HUES64 (cell line): ENCODE results near the gene SMYD5.
A peak's percentile ranks its signal among the peaks of the same experiment; 100 is the strongest.

ENCODE experiments used
- H3K27ac ChIP-seq: 2 replicates; pipeline ENCODE4 v1.7.0; 2013; ENCODE audit warnings: low read depth, low read length, inconsistent platforms
- H3K27me3 ChIP-seq: 2 replicates; pipeline ENCODE4 v1.6.1; 2013; ENCODE audit warnings: mild to moderate bottlenecking, low read length; ENCODE audit not compliant: insufficient read depth
- H3K36me3 ChIP-seq: 2 replicates; pipeline ENCODE4 v1.6.1; 2013; ENCODE audit warnings: mild to moderate bottlenecking, low read length; ENCODE audit not compliant: insufficient read depth
- H3K4me1 ChIP-seq: 2 replicates; pipeline ENCODE4 v1.6.1; 2013; ENCODE audit warnings: mild to moderate bottlenecking, low read length, moderate library complexity; ENCODE audit not compliant: insufficient read depth
- H3K4me3 ChIP-seq: 2 replicates; pipeline ENCODE4 v1.5.1; 2013; ENCODE audit warnings: mild to moderate bottlenecking, low read length, moderate library complexity
- H3K9ac ChIP-seq: 2 replicates; pipeline ENCODE4 v1.6.1; 2013; ENCODE audit warnings: mild to moderate bottlenecking, low read depth, low read length
- H3K9me3 ChIP-seq: 2 replicates; pipeline ENCODE4 v1.6.1; 2013; ENCODE audit warnings: low read depth, low read length; ENCODE audit not compliant: insufficient read depth
- WGBS: fragments of 150-250, 120-280 bp; methylation state at CpG from one replicate; pipeline ENCODE4 v1.1.7; 2013; ENCODE audit warnings: missing lambda C conversion rate; 5-methylcytosine and 5-hydroxymethylcytosine counted together

Gene SMYD5

DNA sequence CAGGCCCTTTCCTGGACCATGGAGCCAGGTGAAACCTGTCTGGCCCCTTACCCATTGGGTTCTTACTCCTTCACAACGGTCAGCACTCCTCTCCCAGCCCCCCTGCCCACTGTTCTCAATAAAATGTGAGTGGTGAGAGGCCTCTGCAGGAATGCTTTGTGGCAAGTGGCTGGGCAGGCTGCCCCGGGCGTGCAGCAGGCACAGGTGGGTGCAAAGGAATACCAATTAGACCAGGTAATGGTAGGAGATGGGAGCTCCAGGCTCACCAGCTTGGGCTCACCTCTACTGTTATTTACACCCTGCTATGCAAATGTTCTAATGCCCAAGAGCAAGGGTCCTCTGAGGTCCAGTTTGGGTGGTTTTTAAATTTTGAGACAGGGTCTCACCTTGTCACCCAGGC, 13.0 kb downstream of the SMYD5 start:
- 61% methylated on average over 2 of the region's 3 CpGs for WGBS
- no peaks in the 10 kb centered on the region for H3K4me1 ChIP-seq
- H3K36me3 ChIP-seq = peaks cover 40% of the 10 kb centered on the region
- H3K27ac ChIP-seq = no peak overlapping the region
- H3K4me3 ChIP-seq = no peak overlapping the region
- no peaks in the 10 kb centered on the region for H3K27me3 ChIP-seq
- H3K9me3 ChIP-seq = no peaks in the 10 kb centered on the region
- H3K9ac ChIP-seq = no peak overlapping the region

DNA sequence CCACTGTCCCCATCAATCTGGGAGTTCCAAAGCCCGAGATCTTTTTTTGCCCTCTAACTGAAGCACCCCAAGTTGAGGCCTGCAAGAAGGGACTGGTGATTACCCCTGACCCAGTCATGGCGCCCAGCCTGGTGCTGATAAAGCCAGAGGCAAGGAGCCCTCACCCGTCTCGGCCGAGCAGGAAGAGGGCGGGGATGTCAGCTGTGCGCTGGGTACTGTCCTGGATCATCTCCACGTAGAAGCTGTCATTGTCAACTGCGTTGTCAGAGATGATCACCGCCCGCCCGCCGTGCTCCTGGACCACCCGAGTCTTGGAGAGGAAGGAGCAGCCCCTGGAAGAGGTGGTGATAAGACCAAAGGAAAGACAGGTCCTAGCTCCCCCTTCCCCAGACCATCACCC, 14.6 kb downstream of the SMYD5 start:
- H3K9ac ChIP-seq = no peak overlapping the region
- no peaks in the 10 kb centered on the region for H3K4me1 ChIP-seq
- H3K36me3 ChIP-seq = peaks cover 24% of the 10 kb centered on the region
- no peaks in the 10 kb centered on the region for H3K9me3 ChIP-seq
- H3K27me3 ChIP-seq = no peaks in the 10 kb centered on the region
- no peak overlapping the region for H3K4me3 ChIP-seq
- no peak overlapping the region for H3K27ac ChIP-seq
- WGBS = 91% methylated on average over 14 of the region's 14 CpGs

DNA sequence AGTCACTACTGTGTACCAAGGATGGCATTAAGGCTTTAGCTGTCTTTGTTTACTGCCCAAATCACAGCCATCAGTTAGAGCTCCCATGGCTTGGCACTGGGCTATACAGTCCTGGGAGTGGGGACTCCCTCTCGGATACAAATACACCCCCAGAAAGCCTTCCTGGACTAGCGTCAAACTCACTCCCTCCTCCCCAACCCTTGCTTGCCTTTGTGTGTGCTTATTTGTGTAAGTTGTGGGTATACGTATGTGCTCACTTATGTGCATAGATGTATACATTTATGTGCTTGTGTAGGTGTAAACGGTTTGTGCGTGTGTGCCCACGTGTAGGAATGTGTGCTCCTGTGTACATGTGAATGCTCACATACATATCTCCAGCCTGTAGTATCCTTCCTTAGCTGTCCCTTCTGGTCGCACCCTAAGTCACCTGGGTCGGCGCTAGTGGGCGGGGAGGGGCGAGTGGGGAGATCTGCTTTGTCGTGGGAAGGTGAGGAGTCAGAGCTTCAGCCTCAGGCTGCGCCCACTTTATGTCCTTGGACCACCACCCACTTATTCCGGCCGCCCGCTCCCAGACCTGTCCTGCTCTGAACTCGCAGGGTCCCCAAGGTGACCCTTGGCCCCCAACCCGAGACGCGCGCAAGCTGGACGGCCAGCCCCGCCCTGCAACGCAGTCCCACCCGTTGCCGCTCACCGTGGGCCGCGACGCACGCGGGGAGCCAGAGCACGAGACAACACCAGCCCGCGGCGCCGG, 18.5 kb downstream of the SMYD5 start:
- Histone ChIP-seq H3K4me3 (peak overlapping the region; percentile 98), H3K9me3 (no peaks in the 10 kb centered on the region), H3K9ac (no peak overlapping the region), H3K27me3 (no peaks in the 10 kb centered on the region), H3K36me3 (peaks cover 11% of the 10 kb centered on the region; the same call in 1 of the 2 replicates), H3K27ac (no peak overlapping the region), H3K4me1 (peaks cover 9% of the 10 kb centered on the region)
- 6% methylated on average over 28 of the region's 37 CpGs for WGBS

DNA sequence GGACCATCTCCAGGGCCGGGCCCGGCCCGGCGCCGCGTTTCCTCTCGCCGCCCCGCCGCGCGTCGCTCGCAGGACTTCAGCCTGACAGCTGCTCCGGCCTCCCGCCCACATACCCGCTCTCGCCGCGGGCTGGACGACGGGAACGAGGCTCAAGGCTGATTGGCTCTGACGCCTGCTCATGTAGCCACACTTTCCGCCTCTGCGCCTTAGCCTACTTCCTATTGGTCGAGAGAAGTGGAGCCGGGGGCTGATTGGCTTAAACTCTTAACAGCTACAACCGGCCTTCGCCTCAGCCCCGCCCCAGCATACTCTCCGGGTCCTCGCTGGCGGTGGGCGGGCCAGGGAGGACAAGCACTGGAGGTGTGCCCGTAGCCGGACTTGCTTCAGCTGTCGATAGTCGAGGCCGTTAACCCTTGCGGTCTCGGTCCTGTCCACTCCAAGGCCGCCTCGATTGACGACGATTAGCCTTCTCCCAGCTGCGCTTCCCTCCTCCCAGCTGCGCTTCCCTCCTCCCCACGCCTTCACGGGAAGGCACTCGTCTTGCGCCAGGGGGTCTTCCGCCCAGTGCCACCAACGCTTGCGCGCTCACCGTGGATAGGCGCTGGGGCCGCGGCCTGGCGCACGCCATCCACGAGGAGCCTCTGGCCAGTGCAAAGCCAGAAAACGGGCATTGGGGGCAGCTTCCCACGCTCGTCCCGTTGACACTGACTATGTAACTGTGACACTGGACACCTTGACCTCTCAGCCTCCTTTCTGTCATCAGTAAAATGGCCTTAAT, 19.3 kb downstream of the SMYD5 start, which contains the start of gene PRADC1:
Gene PRADC1, minus strand, starts transcription at position 86 of the 778 bp plus-strand sequence. Its CDS starts 79 bp downstream, at position 7.
- Histone ChIP-seq H3K4me1 (peaks cover 17% of the 10 kb centered on the region), H3K27ac (peak within 1 kb of the TSS; percentile 92; the same call in 1 of the 2 replicates), H3K4me3 (peak within 1 kb of the TSS; percentile 98), H3K36me3 (peaks cover 12% of the 10 kb centered on the region), H3K9me3 (no peaks in the 10 kb centered on the region), H3K9ac (peak within 1 kb of the TSS; percentile 98), H3K27me3 (no peaks in the 10 kb centered on the region)
- under 1% methylated on average over 67 of the region's 67 CpGs for WGBS

DNA sequence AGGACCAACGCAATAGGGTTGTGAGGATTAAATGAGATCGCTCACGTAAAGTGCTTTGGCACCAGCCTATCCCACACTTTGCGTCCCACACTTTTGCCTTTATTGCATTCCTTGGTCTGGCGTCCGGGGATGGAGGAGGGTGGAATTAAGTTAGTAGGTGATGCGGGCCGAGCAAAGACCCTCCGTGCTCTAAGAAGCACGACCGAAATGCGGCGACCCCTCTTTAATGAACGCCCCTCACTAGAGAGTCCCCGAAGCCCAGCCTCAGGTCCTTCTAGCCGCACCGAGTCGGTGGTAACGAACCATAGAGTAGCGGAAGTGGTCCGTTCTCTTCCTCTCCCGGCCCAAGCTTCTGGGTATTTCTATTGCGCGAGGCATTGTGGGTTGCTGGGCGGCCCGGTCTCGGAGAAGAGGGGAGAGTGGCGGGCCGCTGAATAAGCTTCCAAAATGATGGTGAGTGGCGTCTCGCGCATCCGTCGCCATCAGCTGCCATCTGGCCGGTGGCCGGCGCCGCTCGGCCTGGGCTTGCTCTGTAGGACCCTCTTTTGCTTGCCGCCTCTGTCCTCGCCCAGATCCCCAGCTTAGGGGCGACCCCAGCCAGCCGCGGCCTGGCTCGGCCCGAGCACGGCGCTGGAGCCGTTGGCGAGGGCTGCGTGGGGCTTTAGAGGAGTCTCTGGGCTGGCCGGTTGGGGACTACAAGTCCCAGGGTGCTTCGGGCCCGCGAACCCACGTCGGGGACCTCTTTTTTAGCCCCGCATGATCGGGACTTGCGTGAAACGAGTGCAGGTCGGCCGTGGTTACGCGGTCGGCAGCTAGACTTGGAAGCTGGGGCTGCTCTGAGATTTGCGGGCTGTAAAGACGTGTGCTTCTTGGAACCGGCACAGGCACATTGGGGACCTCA, 20.1 kb downstream of the SMYD5 start, which contains the start of gene CCT7:
Gene CCT7, plus strand, starts transcription at position 377 of the 901 bp plus-strand sequence. Its CDS starts 71 bp downstream, at position 448.
- Histone ChIP-seq H3K4me1 (peaks cover 23% of the 10 kb centered on the region), H3K9ac (peak within 1 kb of the TSS; percentile 98), H3K4me3 (peak within 1 kb of the TSS; percentile 98), H3K36me3 (peaks cover 20% of the 10 kb centered on the region), H3K27ac (peak within 1 kb of the TSS; percentile 92), H3K9me3 (no peaks in the 10 kb centered on the region), H3K27me3 (no peaks in the 10 kb centered on the region)
- under 1% methylated on average over 69 of the region's 69 CpGs for WGBS

DNA sequence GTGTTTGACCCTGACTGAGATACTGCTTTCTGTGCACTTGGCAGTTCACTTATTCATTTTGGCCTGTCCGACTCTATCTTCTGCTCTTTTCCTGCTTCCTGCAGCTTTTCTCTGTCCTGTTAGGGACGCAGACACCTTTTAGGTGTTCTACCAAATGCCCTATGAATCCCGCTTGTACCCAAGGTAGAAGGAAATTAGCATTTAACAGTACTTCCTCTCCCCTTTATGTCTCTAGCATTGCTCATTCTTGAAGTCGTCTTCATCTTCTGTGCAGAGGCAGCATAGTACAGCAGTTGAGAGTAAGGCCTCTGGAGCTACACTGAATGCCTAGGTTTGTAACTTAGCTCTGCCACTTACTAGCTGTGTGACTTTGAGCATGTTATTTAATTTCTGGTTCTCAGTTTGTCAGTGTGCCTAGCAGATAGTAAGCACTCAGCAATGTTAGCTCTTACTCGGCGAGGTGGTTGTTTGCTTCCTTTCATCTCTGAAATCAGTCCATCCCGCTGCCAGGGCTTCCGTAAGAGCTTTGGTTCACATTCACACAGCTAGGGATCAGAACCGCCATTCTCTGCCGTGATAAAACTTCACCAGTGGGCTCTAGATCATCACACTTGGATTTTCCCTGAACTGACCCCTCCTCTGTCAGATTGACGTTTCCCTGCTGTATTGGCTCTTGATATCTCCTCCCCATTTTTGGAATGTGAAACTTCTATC, 21.4 kb downstream of the SMYD5 start:
- no peaks in the 10 kb centered on the region for H3K27me3 ChIP-seq
- peaks cover 23% of the 10 kb centered on the region for H3K4me1 ChIP-seq
- peak overlapping the region; percentile 98 for H3K4me3 ChIP-seq
- WGBS = 67% methylated on average over 11 of the region's 11 CpGs
- no peaks in the 10 kb centered on the region for H3K9me3 ChIP-seq
- H3K27ac ChIP-seq = no peak overlapping the region
- H3K9ac ChIP-seq = peak overlapping the region; percentile 98
- H3K36me3 ChIP-seq = peaks cover 33% of the 10 kb centered on the region

DNA sequence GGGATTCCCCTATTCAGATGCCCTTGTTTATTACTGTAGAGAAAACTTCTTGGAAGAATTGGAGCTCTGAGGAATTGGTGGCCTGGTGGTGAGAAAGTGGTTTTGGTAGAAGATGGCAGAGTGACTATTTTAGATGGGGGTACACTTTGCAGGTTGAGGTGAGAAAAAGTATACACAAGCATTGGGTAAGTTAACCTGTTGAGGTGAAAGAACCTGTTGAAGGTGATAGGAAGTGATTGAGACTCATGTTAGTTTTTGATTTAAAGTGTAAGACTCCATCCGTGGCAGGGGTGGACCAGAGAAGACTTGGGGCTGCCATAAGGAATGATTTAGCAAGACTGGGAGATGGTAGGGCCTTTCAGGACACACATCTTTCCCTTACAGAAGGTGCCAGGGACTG, 23.1 kb downstream of the SMYD5 start:
- no peak overlapping the region for H3K9ac ChIP-seq
- peak overlapping the region; percentile 8; the same call in 1 of the 2 replicates for H3K4me3 ChIP-seq

DNA sequence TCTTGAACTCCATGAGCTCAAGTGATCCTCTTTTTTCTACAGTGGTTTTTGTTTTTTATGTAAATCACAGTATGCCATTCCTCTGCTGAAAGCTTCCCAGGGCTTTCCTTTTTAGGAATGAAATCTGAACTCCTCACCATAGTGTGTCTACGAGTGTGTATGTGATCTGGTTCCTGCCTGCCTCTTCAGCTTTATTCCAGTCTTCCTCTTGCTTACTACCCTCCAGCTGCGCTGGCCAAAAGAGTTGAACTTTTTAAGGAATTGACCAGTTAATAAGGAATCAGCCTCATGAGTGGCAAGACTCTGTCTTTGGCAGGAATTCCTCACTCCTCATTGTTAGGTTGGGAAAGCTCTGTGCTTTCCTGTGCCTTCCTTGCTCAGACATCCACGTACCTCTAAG, 24.1 kb downstream of the SMYD5 start:
- Histone ChIP-seq H3K27me3 (no peaks in the 10 kb centered on the region), H3K9ac (peak overlapping the region; percentile 62), H3K36me3 (peaks cover 56% of the 10 kb centered on the region), H3K4me1 (peaks cover 23% of the 10 kb centered on the region), H3K9me3 (no peaks in the 10 kb centered on the region), H3K27ac (peak overlapping the region; percentile 81), H3K4me3 (no peak overlapping the region)
- WGBS = 65% methylated on average over 3 of the region's 3 CpGs

More for the DNA sequence above, 23.1 kb downstream of the SMYD5 start:
- Histone ChIP-seq H3K9me3 (no peaks in the 10 kb centered on the region), H3K27me3 (no peaks in the 10 kb centered on the region), H3K4me1 (peaks cover 23% of the 10 kb centered on the region), H3K27ac (no peak overlapping the region; the same call in 1 of the 2 replicates), H3K36me3 (peaks cover 48% of the 10 kb centered on the region)
- WGBS = 82% methylated on average over 1 of the region's 1 CpG

DNA sequence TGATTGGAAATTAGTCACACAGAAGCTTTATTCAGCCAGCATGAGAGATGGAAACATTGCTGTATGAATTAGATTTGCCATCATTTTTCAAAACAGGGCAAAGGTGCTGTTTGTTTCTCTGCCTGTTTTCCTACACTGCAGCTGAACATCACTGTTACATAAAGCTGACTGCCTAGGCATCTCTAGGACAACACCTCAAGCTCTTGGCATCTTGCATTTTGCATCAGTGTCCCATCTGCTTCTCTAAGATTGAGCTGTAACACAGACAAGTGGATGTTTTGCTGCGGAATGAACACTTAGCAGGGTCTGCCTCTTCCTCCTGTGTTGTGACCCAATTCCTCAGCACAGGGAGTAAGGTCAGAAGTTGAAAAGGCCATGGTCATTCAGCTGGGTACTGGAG, 24.9 kb downstream of the SMYD5 start:
- no peaks in the 10 kb centered on the region for H3K27me3 ChIP-seq
- WGBS = 98% methylated on average over 1 of the region's 1 CpG
- no peak overlapping the region for H3K9ac ChIP-seq
- H3K9me3 ChIP-seq = no peaks in the 10 kb centered on the region
- no peak overlapping the region for H3K4me3 ChIP-seq
- peak overlapping the region; percentile 81; the same call in 1 of the 2 replicates for H3K27ac ChIP-seq
- peaks cover 65% of the 10 kb centered on the region for H3K36me3 ChIP-seq
- peaks cover 23% of the 10 kb centered on the region for H3K4me1 ChIP-seq

DNA sequence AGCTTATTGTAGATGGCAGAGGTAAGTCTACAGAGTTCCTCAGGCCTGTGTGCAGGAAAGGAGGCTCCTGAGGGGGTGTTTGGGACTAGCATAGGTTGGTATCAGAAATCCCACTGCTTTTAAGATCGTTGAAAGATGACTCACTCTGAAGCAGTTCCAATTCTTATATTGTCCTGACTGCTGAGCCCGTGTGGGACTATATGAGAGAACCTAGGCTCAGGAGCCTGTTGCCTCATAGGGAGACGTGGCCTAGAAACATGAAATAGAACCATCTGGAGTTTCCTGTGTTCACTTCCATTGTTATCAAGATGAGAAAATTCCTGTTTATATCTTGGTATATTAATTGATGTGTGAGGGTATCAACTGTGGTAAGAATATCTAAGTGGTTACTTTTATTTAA, 25.7 kb downstream of the SMYD5 start:
- Histone ChIP-seq H3K9ac (no peak overlapping the region; the same call in 1 of the 2 replicates), H3K36me3 (peaks cover 73% of the 10 kb centered on the region)

More for the DNA sequence above, 25.7 kb downstream of the SMYD5 start:
- WGBS = 91% methylated on average over 3 of the region's 3 CpGs
- H3K4me3 ChIP-seq = no peak overlapping the region
- no peaks in the 10 kb centered on the region for H3K9me3 ChIP-seq
- H3K27me3 ChIP-seq = no peaks in the 10 kb centered on the region
- peaks cover 23% of the 10 kb centered on the region for H3K4me1 ChIP-seq
- no peak overlapping the region for H3K27ac ChIP-seq
